ENCODE data around the gene CSMD2.

The CSMD2 gene

DNA sequence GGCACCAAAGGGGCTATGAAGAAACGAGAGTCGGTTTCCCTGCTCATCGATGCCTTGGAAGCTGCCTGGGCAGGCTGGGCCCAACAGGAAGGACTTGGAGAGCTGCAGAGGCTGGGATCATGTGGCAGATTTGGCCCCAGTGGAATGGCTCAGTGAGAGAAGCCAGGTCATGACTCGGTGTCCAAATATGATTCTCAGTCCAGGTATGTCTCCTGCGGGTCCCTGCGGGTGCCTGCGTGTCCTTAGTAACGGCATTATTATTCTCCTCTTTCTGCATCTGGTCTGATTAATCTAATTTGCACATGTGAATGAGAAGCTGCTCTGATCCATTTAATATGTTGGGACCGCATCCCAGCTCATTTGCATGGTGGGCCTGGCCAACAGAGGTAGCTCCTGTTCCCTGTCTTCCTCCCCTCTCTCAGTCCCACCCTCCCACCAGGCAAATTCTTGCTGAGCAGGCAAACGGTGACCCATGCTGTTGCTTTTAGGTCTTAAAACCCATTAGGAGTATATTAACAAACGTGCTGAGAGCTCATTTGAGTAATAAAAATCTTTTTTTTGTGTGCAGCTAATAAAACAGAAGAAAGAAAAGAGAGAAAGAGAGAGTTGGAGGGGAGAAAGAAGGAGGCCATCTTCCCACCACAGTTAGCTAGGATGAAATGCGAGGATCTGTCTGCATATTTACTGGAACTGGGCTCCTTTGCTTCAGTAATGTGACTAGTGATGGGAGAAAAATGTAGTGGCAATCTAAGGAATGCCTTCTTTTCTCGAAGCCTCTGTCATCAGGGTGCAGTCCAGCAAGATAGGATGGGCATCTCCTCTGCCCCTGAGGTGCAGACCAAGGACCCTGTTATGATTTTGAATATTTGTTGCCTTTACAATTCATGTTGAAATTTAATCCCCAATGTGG is 167.6 kb downstream of the CSMD2 start:
- no peak for DNase-seq (ENCODE audit: low spot score)

DNA sequence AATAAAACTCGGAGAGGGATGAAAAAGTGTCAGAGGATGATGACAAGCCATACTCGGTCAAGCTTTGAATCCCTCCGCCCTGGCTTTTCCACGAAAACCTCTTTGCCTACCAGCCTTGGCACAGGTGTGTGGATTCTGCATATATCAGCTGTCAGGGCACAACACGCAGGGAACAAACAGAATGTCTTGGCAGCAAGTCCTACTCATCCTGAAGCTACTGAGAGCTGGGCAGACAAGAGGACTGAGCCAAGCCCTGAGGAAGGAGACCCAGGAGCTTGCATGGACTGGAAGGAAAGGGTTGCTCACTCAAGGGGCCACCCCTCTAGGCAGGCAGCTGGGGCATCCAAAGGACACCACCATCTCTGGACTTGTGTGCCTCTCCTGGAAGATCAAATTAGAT is 168.7 kb downstream of the CSMD2 start:
- no peak for DNase-seq (ENCODE audit: low spot score)

DNA sequence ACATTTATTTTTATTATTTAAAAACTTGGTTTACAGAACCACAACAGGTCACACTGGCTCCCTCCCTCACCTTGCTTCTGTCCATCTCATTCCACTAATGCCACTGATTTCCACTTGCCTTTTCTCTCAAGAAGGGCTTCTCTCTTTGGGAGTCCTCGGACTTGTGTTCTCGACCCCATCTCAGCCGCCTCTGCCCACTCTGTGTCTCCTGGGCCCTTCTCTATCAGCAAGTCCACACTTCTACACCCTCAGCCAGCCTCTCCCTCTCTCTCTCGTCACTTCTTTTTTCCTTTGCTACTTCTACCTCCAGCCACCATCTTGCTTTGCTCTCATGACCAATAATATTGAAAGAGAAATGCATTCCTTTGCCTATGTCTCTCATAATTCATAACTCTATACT is 171.7 kb downstream of the CSMD2 start:
- DNase-seq (ENCODE audit: low spot score), result no peak

DNA sequence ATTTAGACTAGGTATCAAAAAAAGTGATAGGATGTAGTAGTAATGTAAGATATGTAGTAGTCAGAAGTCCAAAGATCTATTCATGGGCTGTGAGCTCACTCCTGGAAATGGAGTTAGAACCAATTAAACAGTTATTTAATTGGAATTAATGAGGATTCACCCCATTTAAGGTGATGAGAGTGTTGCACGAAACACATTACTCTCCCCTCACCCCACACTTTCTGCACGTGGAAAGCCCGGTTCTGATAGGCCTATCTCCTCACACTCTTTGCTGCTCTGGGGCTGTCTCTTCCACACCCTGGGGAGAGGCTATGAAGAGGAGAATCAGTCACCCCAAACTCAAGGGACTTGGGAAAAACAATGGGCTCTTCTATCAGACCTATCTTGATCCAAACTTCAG is 174.7 kb downstream of the CSMD2 start:
- DNase-seq (ENCODE audit: low spot score), result no peak

DNA sequence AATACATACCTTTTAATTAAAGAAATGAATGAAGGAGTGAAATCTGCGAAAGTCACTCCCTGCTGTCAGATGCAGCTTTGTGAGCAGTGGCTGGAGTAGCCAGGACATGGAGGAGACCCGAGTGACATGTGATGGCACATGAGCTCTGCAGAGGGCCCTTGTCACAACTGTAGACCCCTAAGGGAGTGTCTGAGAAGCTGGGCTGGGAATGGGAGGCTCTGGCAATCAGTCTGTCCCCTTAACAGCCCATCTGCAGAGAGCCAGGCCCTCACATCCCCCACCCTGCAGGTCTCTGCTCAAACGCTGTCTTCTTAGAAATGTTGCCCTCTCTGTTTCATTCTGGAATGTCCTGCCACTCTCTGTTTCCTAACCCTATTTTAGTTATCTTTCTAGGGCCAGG is 176.9 kb downstream of the CSMD2 start:
- no peak for DNase-seq (ENCODE audit: low spot score)

DNA sequence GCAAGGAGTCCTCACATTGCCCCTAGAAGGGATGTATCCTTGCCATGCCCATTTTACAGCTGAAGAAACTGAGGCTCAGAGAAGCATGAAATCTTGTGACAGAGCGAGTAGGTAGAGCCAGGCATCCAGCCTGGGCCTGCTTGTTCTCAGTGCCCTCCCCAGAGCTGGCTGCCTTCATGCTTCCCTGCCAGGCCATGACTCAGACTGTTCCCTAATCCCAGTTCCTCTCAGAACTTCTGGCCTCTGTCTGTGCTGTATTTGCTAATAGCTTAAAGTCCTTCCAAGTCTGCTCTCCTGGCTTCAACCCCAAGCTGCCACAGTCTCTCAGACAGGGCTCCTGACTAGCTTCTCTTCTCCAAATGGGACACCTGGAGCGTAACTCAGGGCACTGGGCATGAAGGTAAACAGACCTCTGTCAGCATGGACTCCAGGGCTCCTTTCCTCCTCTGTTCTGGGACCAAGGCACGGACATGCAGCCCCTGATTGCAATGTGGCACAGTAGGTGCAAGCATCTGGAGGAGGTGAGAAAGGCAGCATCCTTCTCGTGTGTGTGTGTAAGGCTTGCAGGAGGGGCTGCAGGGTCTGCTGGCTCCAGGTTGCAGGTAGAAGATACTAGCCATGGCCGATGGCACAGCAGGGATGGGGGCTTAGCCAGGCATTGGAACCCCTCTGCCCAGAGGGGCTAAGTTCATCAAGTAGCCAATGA is 178.5 kb downstream of the CSMD2 start:
- no peak for DNase-seq (ENCODE audit: low spot score)

DNA sequence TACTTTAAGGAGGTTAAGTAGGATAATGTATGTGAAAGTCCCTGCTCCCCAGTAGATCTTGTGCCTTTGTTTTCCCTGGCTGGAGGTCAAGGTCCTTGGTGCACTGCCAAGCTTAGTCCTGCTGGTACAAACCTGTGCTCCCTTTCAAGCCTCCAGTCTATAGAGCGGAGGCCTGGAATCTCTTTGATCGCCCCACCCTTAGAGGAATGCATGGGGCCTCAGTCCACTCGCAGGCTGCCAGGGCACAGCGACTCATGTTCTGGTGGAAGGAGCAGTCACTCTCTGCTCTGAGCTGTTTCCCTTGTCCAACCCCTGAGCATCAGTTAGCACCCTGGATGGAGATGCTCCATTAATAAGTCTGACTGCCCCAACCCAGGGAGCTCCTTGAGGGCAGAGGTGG is 179.4 kb downstream of the CSMD2 start:
- no peak for DNase-seq (ENCODE audit: low spot score)

DNA sequence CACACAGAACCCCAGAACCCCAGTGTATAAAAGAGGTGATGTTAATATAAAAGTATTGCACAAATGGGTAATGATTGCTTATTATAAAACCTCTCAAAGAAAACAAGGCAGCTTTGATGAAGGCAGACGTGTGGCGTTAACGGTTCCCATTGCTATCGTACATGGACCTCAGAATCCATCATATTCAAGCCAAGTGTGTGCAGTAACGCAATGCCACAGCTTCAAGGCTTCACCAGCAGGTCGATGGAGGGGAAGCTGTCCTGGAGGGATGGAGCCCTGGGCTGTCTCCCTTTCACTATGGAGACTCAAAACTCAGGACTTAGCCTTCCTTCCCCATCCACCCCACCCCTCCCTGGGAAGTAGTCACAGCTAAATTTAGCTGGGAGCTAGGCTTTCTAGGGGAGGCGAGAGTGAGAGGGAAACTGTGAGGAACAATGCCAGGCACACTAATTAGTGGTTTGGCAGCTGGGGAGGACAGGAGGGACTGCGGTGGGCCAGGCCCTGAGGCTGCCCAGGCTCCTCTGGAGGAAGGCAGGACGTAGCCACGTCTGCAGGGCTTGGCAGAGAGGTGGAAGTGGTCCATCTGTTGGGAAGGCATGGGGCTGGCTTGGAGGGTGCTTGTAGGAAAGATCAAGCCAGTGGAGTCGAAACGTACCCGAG is 180.0 kb downstream of the CSMD2 start:
- DNase-seq (ENCODE audit: low spot score), result no peak

DNA sequence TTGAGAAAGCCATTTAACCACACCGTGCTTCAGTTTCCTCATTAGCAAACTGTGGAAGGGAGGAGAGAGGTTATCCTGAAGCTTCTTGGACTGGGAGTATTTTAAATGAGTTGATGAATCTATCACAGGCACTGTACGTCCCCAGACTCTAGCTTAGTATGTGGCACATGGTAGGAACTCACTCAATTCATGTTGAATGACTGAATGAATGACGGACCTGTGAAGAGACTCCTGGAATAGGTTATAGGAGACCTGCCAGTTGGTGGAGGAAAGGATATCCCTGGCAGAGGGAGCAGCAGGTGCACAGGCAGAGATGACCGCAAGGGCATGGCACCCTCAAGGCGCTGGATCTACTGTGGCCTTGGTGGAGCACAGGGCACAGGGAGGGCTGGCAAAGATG is 182.6 kb downstream of the CSMD2 start:
- no peak for DNase-seq (ENCODE audit: low spot score)

DNA sequence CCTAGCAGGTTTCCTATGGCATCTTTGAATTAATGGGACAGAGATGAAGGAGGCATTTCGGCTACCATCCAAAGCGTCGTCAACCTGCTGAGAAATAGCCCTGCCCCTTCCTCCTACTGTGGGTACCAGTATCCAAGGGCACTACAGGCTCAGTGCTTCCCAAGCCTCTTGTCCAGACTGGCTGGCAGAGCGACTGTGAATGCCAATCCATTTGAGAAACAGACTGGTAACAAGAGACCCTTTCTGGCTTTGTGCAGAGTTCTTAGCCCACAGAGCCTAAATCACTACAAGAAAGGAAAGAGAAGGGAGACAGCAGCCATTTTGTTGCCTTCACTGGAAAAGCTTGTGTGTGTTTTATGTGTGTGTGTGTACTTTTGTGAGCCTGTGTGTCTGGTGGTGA is 185.7 kb downstream of the CSMD2 start:
- DNase-seq (ENCODE audit: low spot score), result no peak

DNA sequence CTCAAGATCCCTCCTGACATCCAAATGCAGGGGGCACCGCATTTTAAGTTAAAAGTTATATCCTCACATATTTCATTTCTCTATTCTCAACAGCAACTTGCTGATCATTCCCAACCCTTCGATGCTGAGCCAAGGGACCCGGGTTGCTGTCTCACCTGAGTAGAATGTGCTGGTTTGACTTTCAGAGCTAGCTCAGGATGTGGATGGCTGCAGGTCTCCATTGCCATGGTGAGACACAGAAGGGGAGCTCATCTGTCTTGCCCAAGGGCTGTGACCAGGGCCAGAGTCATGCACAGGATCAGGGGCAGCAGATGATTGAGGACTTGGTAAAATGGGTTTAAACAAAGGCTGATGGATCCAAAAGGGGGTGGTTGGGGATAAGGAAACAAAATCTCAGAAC is 189.1 kb downstream of the CSMD2 start:
- DNase-seq (ENCODE audit: low spot score), result no peak

DNA sequence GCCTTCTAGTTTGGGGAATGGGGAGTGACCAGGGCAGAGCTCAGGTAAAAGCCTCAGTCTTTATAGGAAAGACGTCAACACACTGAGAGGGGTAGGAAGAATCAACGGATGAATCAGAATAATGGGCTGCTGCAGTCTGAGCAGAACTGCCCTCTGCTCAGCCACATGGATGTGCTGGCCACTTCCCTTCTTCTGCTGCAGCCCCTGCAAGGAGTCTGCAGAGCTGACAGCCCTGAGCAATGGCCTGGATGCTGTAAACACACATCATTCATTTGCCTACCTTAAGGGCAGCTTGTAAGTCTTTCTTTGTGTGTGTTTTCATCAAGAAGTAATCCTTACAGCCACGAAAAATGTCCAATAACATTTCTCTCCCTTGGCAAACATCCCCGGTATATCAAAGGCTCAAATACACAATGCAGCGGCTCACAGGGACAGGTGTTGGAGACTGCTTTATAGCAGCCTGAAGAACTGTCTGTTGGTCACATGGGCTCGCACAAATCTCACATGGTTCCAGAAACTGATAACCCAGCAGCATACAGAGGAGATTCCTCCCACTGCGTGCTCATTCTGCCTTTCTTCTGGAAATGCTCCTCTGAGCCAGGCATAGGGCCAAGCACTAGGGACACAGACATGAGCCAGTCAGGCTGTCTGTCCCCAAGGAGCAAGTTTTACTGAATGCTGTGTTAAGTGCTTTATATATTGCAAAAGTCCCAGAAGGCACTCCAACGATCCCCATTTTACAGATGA is 191.1 kb downstream of the CSMD2 start:
- DNase-seq (ENCODE audit: low spot score), result no peak

DNA sequence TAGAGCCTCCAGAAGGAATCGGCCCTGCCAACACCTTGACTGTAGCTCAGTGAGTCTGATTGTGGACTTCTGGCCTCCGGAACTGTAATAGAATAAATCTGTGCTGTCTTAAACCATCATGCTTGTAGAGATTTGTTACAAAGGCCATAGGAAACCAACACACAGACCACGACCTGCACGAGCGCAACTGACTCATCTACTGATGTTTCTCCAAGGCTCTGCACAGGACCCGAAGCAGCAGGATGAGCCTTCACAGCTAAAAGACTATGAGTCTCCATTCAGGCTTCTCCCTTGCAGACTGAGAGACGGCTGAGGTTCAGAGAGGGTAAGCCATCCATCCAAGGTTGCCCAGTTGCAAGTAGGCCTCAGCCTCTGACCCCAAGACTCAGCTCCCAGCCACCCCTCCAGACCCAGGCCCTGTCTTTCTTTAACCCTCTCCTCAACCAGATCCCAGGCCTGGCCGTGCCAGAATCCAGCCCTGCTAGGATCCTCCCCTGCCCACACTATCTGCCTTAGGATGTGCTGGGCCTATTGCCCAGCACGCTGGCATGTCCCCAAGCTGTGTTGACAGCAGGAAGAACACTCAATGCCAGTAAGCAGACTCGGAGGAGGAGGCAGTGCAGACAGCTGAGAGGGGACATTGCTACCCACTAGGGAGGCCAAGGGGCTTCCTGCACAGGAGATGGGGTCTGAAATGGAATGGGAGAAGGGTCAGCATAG is 192.2 kb downstream of the CSMD2 start:
- no peak for DNase-seq (ENCODE audit: low spot score)

DNA sequence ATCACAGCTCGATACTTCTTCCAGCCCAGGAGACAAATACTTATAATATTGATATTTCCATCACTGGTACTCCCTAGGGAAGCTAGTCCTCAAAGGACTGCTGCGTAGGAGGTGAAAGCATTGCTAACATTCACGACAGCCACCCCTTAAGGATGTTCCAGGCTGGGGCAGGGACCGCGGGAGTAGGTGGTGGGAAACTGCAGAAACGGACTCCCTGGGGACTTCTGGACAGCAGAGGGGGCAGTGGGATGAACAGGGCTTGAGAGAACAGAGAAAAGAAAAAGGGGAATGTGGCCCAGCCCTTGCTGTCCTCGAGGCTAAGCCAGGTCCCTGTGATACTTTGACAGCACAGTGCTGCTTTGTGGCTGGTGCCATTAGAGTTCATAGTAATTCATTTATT is 193.1 kb downstream of the CSMD2 start:
- no peak for DNase-seq (ENCODE audit: low spot score)

DNA sequence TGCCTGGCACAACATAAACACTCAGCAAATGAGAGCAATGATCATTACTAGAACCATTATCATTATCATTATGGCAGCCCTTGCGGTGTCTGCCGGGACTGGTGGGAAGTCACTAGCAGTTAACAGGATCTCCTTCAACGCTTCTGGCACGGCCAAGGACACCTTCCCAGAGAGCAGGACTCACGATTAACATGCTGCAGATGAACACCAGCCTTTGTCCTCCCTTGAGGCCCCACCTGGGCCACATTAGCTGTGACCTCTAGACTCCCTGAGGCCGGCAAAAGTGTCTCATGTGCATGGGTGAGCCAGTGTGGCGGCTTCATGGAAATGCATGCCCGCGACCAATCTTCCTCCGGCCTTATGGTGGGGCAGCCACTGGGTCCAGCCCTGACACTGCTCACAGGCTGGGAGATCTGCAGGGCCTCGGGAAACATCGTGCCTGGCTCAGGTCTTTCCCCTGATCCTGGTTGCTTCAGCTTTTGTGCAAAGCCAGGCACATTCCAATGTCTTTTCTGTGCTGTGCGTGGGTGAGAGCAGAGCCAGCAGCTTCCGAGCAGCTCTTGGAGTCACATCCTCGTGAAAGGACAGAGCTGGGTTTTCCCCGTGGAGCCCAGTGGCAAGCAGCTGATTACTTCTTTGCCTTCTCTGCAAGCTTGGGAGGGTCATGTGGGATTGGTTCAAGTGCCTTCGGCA is 193.9 kb downstream of the CSMD2 start:
- DNase-seq (ENCODE audit: low spot score), result no peak

DNA sequence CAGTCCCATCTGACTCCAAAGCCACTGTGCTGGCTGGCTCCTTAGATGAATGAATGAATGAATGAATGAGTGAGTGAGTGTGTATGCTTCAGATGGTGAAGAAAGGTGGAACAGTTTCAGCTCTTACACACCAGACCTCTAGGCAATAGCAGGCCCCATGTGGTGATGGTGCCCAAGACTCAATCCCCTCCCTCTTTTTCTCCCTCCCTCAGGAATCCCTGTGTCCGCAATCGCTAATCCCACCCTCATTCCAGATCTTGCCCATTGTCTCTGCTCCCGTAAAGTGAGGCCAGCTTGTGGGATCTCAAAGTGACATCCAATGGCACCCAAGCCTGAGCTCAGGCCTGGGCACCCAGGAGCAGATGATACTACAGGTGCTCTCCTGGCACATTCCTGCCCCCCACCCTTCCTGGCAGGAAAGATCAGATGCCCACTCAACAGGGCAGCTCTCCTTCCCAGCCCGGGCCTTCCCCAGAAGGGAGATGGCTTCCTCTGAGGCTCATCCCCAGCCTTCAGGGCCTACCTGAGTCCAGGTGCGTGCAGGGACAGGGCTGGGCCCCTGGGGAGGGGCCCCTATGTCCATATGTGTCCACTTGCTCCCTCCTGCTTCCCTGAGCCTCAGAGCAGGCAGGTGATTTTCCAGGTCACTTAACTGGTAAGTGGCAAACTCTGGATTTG is 194.7 kb downstream of the CSMD2 start:
- DNase-seq (ENCODE audit: low spot score), result no peak

DNA sequence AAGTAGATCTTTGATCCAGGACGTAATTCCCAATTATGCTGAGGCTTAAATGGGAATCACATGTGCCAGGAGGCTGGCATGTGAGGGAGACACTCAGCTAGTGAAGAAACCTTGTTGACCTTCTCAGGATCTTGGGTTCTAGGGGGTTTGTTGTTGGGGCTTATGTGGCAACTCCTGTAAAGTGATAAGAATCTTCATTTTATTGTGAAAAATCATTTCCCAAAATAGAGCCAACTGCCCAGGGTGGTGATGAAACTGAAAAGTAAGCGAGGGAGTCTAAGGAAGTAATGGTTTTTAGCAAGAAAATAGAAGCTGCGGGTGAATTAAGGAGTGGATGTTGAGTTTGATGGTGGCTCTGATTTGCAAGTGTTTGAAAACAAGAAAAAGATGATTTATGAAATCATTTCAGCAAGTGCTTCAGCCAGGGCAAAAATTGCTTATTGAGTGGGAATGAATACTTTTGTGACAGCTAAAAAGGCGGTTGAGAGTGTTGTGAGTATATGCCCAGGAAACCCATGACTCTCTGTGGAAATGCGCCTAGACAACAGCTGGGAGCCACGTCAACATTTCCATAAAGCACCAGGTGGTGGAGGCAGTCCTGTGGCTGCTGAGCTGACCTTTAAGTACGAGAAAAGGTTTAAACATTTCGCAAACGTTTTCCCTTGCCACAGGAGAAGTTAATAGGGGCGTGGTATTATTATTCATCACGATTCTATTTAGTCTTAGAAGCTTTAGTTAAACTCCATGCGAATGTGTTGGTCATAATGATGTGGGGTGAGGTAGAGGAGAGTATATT is 198.5 kb downstream of the CSMD2 start:
- DNase-seq (ENCODE audit: low spot score), result no peak

DNA sequence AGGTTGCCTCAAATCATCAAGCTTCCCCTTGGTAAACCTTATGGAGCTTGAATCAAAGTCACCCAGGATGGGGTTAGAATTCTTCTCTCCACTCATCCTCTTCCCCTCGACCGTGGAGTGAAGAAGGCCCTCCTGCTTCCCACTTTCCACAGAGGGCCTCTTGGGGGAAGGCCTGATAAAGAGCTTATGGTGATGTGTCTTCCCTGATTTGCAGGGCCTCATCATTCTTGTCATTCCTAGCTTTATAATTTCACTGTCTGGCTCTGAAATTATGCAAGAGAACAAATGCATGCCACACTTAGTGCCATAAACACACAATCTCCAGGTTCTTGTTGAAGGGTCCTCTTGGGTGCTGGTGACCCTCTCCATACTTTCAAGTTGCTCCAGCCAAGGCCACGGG is 199.9 kb downstream of the CSMD2 start:
- no peak for DNase-seq (ENCODE audit: low spot score)

DNA sequence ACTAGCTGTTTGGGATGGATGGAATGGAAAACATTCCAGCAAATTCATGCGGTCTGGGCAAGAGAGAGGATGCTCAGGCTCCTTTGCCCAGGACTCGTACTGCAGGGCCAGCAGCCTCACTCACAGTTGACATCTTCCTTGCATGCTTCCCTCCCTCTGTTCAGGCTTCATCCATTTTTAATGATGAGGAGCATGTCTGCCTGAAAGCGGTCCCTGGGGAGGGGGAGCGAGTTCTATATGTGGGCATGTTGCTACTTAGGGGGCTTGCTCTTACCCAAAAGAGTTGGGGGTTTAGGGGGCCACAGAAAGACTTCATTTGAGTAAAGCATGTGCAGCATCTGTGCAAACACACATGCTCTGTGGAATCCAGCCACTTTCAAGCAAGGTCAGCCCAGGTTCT is 203.0 kb downstream of the CSMD2 start:
- no peak for DNase-seq (ENCODE audit: low spot score)
